ENCODE data around the gene DIPK1B. TPM values are rescaled to one million over a fixed set of nuclear protein-coding genes. Genes with fewer than 3 reads are reported as not detected.

DIPK1B gene
- total RNA-seq, 1 experiment from 2014 or later, result 4.0 TPM

GRCh38 chr9:136717399-136717798 lies 5.0 kb downstream of the DIPK1B start:
- CTCF ChIA-PET, result no interaction called here
- H3K27me3 Mint-ChIP-seq (ENCODE audit: unreplicated experiment), result peaks cover 12% of the 10 kb centered on the region
- H3K4me1 Mint-ChIP-seq (ENCODE audit: low read depth, unreplicated experiment), result no peaks in the 10 kb centered on the region
- no peak overlapping the region for H3K27ac Mint-ChIP-seq (ENCODE audit: unreplicated experiment)
- peaks cover 11% of the 10 kb centered on the region for H3K36me3 Mint-ChIP-seq (ENCODE audit: insufficient read depth, unreplicated experiment)
- no peak for TF ChIP-seq CTCF (IDR thresholded peaks at IDR 0.05; ENCODE audit: unreplicated experiment)
- no TSS peak for BruUV-seq (replicated peaks)
- DNase-seq, result no peak
- intact Hi-C loops (cut with micrococcal nuclease; ENCODE audit: unreplicated experiment), result no loop called here
- no peaks in the 10 kb centered on the region for H3K9me3 Mint-ChIP-seq (ENCODE audit: low read depth, unreplicated experiment)
- no peak overlapping the region for H3K4me3 Mint-ChIP-seq (ENCODE audit: low read depth, unreplicated experiment)

- peaks cover 12% of the 10 kb centered on the region for H3K27me3 Mint-ChIP-seq (ENCODE audit: unreplicated experiment)
- no peaks in the 10 kb centered on the region for H3K9me3 Mint-ChIP-seq (ENCODE audit: low read depth, unreplicated experiment)
- CTCF ChIA-PET, result no interaction called here
- no peak overlapping the region for H3K4me3 Mint-ChIP-seq (ENCODE audit: low read depth, unreplicated experiment)
- TF ChIP-seq CTCF (IDR thresholded peaks at IDR 0.05; ENCODE audit: unreplicated experiment), result no peak
- no peaks in the 10 kb centered on the region for H3K4me1 Mint-ChIP-seq (ENCODE audit: low read depth, unreplicated experiment)
- no TSS peak for BruUV-seq (replicated peaks)
- no peak for DNase-seq
- peaks cover 20% of the 10 kb centered on the region for H3K36me3 Mint-ChIP-seq (ENCODE audit: insufficient read depth, unreplicated experiment)
- no peak overlapping the region for H3K27ac Mint-ChIP-seq (ENCODE audit: unreplicated experiment)
- intact Hi-C loops (cut with micrococcal nuclease; ENCODE audit: unreplicated experiment), result no loop called here
These were observed 6.2 kb downstream of the DIPK1B start for GRCh38 chr9:136718345-136719194.

GRCh38 chr9:136719195-136719880 lies 7.0 kb downstream of the DIPK1B start:
- intact Hi-C loops (cut with micrococcal nuclease; ENCODE audit: unreplicated experiment), result no loop called here
- Mint-ChIP-seq H3K4me1 (ENCODE audit: low read depth, unreplicated experiment) (no peaks in the 10 kb centered on the region), H3K9me3 (ENCODE audit: low read depth, unreplicated experiment) (no peaks in the 10 kb centered on the region), H3K27me3 (ENCODE audit: unreplicated experiment) (peaks cover 12% of the 10 kb centered on the region), H3K4me3 (ENCODE audit: low read depth, unreplicated experiment) (no peak overlapping the region), H3K27ac (ENCODE audit: unreplicated experiment) (no peak overlapping the region), H3K36me3 (ENCODE audit: insufficient read depth, unreplicated experiment) (peaks cover 27% of the 10 kb centered on the region)
- CTCF ChIA-PET, result no interaction called here
- DNase-seq, result peak; percentile 32
- no peak for TF ChIP-seq CTCF (IDR thresholded peaks at IDR 0.05; ENCODE audit: unreplicated experiment)
- BruUV-seq (replicated peaks), result no TSS peak

GRCh38 chr9:136720251-136720897 lies 8.0 kb downstream of the DIPK1B start:
- peaks cover 34% of the 10 kb centered on the region for H3K36me3 Mint-ChIP-seq (ENCODE audit: insufficient read depth, unreplicated experiment)
- H3K4me3 Mint-ChIP-seq (ENCODE audit: low read depth, unreplicated experiment), result no peak overlapping the region
- no TSS peak for BruUV-seq (replicated peaks)
- no peaks in the 10 kb centered on the region for H3K9me3 Mint-ChIP-seq (ENCODE audit: low read depth, unreplicated experiment)
- peaks cover 11% of the 10 kb centered on the region for H3K27me3 Mint-ChIP-seq (ENCODE audit: unreplicated experiment)
- CTCF ChIA-PET, result interaction anchor here (0.7 kb wide), 1 partner anchor 77 kb away, joined by 5 read pairs; no protein-coding TSS in a partner anchor
- intact Hi-C loops (cut with micrococcal nuclease; ENCODE audit: unreplicated experiment), result no loop called here
- no peaks in the 10 kb centered on the region for H3K4me1 Mint-ChIP-seq (ENCODE audit: low read depth, unreplicated experiment)
- H3K27ac Mint-ChIP-seq (ENCODE audit: unreplicated experiment), result no peak overlapping the region
- DNase-seq, result no peak
- TF ChIP-seq CTCF (IDR thresholded peaks at IDR 0.05; ENCODE audit: unreplicated experiment), result no peak
